Measurements from ENCODE around the gene SSU72.
A peak's percentile ranks its signal among the peaks of the same experiment; 100 is the strongest.

SSU72 gene

GRCh38 chr1:1574721-1575537 lies at the start of gene SSU72:
Gene SSU72, minus strand, starts transcription at chr1:1574863. Its CDS starts 306 bp downstream, at chr1:1574557.
- H3K4me1 ChIP-seq (ENCODE audit: insufficient read depth, low read length, severe bottlenecking) = peaks cover 25% of the 10 kb centered on the region
- peaks cover 22% of the 10 kb centered on the region; the same call in 1 of the 2 replicates for H3K36me3 ChIP-seq (ENCODE audit: insufficient read depth, low read length)
- H3K79me2 ChIP-seq (ENCODE audit: insufficient read depth, low read length) = peaks cover 43% of the 10 kb centered on the region
- H2AFZ ChIP-seq (ENCODE audit: low read length) = no peak within 1 kb of the TSS
- no peaks in the 10 kb centered on the region for H3K9me3 ChIP-seq (ENCODE audit: low read length)
- H4K20me1 ChIP-seq (ENCODE audit: insufficient read depth, low read length) = no peaks in the 10 kb centered on the region
- peaks cover 13% of the 10 kb centered on the region; the same call in 1 of the 2 replicates for H3K27me3 ChIP-seq (ENCODE audit: insufficient read depth, low read length)
- H3K4me3 ChIP-seq (ENCODE audit: low read depth, low read length, poor library complexity, severe bottlenecking) = peak within 1 kb of the TSS; percentile 99
- peak within 1 kb of the TSS; percentile 11 for H3K27ac ChIP-seq (ENCODE audit: low read depth, low read length, poor library complexity, severe bottlenecking)
- H3K9ac ChIP-seq (ENCODE audit: low read length) = peak within 1 kb of the TSS; percentile 100
- TF ChIP-seq CTCF (IDR thresholded peaks at IDR 0.05; ENCODE audit: low read length) (no peak), EZH2 (IDR thresholded peaks at IDR 0.05; ENCODE audit: borderline replicate concordance, low read length) (no peak)
- H3K4me2 ChIP-seq (ENCODE audit: low read length) = peak within 1 kb of the TSS; percentile 89
- no peaks in the 10 kb centered on the region for H3F3A ChIP-seq (ENCODE audit: insufficient read depth, low read length)
- no peaks in the 10 kb centered on the region for H3K9me2 ChIP-seq (ENCODE audit: low read depth, low read length)

DNA sequence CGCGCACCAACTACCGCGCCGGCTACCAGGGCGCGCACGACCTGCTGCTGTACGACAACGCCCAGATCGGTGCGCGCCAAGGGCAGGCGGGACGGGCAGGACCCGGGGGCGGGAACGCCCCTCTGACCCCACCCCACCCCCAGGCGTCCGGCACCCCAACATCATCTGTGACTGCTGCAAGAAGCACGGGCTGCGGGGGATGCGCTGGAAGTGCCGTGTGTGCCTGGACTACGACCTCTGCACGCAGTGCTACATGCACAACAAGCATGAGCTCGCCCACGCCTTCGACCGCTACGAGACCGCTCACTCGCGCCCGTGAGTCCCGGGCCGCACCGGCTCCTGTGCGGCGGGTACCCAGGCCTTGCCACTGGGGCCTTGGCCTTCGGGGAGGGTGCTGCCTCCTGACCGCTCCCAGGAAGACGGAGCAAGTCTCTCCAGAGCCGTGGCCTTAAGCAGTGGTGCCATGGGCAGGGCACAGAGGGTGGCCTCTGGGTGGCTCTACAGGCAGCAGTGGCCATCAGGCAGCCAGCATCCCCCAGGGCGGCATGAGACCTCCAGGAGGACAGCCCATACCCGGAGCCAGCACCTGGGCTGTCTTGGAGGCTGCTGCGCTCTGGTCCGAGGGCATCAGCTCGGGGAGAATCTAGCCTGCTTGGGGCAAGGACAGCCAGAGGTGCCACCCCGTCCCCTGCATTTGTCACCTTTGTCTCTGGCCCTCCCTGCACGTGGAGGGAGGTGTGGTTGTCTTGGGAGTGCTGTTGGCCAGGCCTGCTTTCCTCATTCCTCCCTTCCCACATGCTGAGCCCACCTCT lies 49.2 kb upstream of the SSU72 start:
- no peak for TF ChIP-seq CTCF (IDR thresholded peaks at IDR 0.05; ENCODE audit: low read length)
- no peak for TF ChIP-seq EZH2 (IDR thresholded peaks at IDR 0.05; ENCODE audit: borderline replicate concordance, low read length)
- H3K4me1 ChIP-seq (ENCODE audit: insufficient read depth, low read length, severe bottlenecking) = peaks cover 17% of the 10 kb centered on the region

GRCh38 chr1:1623181-1623630 lies 48.5 kb upstream of the SSU72 start:
- Histone ChIP-seq H3K4me2 (ENCODE audit: low read length) (no peak overlapping the region), H3K27me3 (ENCODE audit: insufficient read depth, low read length) (no peaks in the 10 kb centered on the region; the same call in 1 of the 2 replicates), H3K4me1 (ENCODE audit: insufficient read depth, low read length, severe bottlenecking) (peaks cover 10% of the 10 kb centered on the region), H3K4me3 (ENCODE audit: low read depth, low read length, poor library complexity, severe bottlenecking) (no peak overlapping the region), H3K9me2 (ENCODE audit: low read depth, low read length) (no peaks in the 10 kb centered on the region), H3K79me2 (ENCODE audit: insufficient read depth, low read length) (no peaks in the 10 kb centered on the region), H3F3A (ENCODE audit: insufficient read depth, low read length) (no peaks in the 10 kb centered on the region), H3K27ac (ENCODE audit: low read depth, low read length, poor library complexity, severe bottlenecking) (no peak overlapping the region), H3K36me3 (ENCODE audit: insufficient read depth, low read length) (no peaks in the 10 kb centered on the region), H4K20me1 (ENCODE audit: insufficient read depth, low read length) (no peaks in the 10 kb centered on the region), H2AFZ (ENCODE audit: low read length) (no peak overlapping the region), H3K9ac (ENCODE audit: low read length) (no peak overlapping the region), H3K9me3 (ENCODE audit: low read length) (no peaks in the 10 kb centered on the region)
- TF ChIP-seq CTCF (IDR thresholded peaks at IDR 0.05; ENCODE audit: low read length) = no peak
- no peak for TF ChIP-seq EZH2 (IDR thresholded peaks at IDR 0.05; ENCODE audit: borderline replicate concordance, low read length)

More for the DNA sequence above, 49.2 kb upstream of the SSU72 start:
- no peaks in the 10 kb centered on the region for H3K36me3 ChIP-seq (ENCODE audit: insufficient read depth, low read length)
- no peaks in the 10 kb centered on the region for H3K9me2 ChIP-seq (ENCODE audit: low read depth, low read length)
- H3K9ac ChIP-seq (ENCODE audit: low read length) = no peak overlapping the region
- H4K20me1 ChIP-seq (ENCODE audit: insufficient read depth, low read length) = no peaks in the 10 kb centered on the region
- no peak overlapping the region for H3K4me3 ChIP-seq (ENCODE audit: low read depth, low read length, poor library complexity, severe bottlenecking)
- no peaks in the 10 kb centered on the region; the same call in 1 of the 2 replicates for H3K27me3 ChIP-seq (ENCODE audit: insufficient read depth, low read length)
- H2AFZ ChIP-seq (ENCODE audit: low read length) = no peak overlapping the region
- no peak overlapping the region for H3K4me2 ChIP-seq (ENCODE audit: low read length)
- H3K27ac ChIP-seq (ENCODE audit: low read depth, low read length, poor library complexity, severe bottlenecking) = no peak overlapping the region
- no peaks in the 10 kb centered on the region for H3K79me2 ChIP-seq (ENCODE audit: insufficient read depth, low read length)
- H3F3A ChIP-seq (ENCODE audit: insufficient read depth, low read length) = no peaks in the 10 kb centered on the region
- H3K9me3 ChIP-seq (ENCODE audit: low read length) = no peaks in the 10 kb centered on the region

All from OCI-LY1 (cell line).